Panc1 (cell line): ENCODE results near the gene NCKAP5.

Source experiments
- CTCF ChIP-seq: fragments of 450-650 bp; IDR thresholded peaks from 2 replicates; pipeline ENCODE4 v1.5.1; 2017; ENCODE audit warnings: mild to moderate bottlenecking
- POLR2AphosphoS5 ChIP-seq: IDR thresholded peaks from 2 replicates; pipeline ENCODE4 v1.6.1; 2012; ENCODE audit warnings: mild to moderate bottlenecking, low read depth, low read length, moderate library complexity
- TCF7L2 ChIP-seq: IDR thresholded peaks from 2 replicates; pipeline ENCODE4 v1.6.1; 2011; ENCODE audit warnings: mild to moderate bottlenecking, low read depth, low read length, inconsistent platforms

GRCh38 chr2:132844585-132844984 lies 723.7 kb downstream of the NCKAP5 start:
- TF ChIP-seq POLR2AphosphoS5 (no peak), CTCF (no peak), TCF7L2 (no peak)
